Pons (tissue), 1 donor: ENCODE measurements around the gene B2M.
A peak's percentile ranks its signal among the peaks of the same experiment; 100 is the strongest.
"Not testable (repeated sequence)": the region's sequence is repeated elsewhere in the genome, so short reads cannot be mapped to it uniquely, and the experiment has no call there.

Source experiments
- DNase-seq: peaks from one replicate; pipeline ENCODE4 v3.0.0-alpha.2; 2016; ENCODE audit warnings: low spot score

The B2M gene

GRCh38 chr15:44726136-44726535 lies 14.8 kb downstream of the B2M start:
- DNase-seq = no peak

- DNase-seq = peak; percentile 62
Measured at GRCh38 chr15:44726568-44727484, 15.5 kb downstream of the B2M start.

GRCh38 chr15:44727485-44728231 lies 16.3 kb downstream of the B2M start:
- DNase-seq = no peak

- DNase-seq = not testable (repeated sequence)
Measured at GRCh38 chr15:44728232-44728575, 16.9 kb downstream of the B2M start.

- DNase-seq = peak; percentile 99
Measured at GRCh38 chr15:44728576-44729407, 17.5 kb downstream of the B2M start.

- DNase-seq = peak; percentile 47
Measured at GRCh38 chr15:44729408-44730127, 18.3 kb downstream of the B2M start.

GRCh38 chr15:44734839-44735481 lies 23.6 kb downstream of the B2M start:
- no peak for DNase-seq

- peak; percentile 52 for DNase-seq
Measured at GRCh38 chr15:44735482-44736180, 24.3 kb downstream of the B2M start.

- DNase-seq = no peak
Measured at GRCh38 chr15:44736181-44736765, 25.0 kb downstream of the B2M start, which contains the start of gene TRIM69. Gene TRIM69 (plus strand): TSS chr15:44736528. CDS start chr15:44736705, 177 bp downstream.

GRCh38 chr15:44738340-44738984 lies 27.1 kb downstream of the B2M start:
- peak; percentile 75 for DNase-seq

GRCh38 chr15:44739222-44739847 lies 28.0 kb downstream of the B2M start:
- not testable (repeated sequence) for DNase-seq

GRCh38 chr15:44743454-44743853 lies 32.1 kb downstream of the B2M start:
- DNase-seq = not testable (repeated sequence)

GRCh38 chr15:44753345-44753744 lies 42.0 kb downstream of the B2M start:
- DNase-seq = no peak

- no peak for DNase-seq
Measured at GRCh38 chr15:44763187-44763586, 51.9 kb downstream of the B2M start.

GRCh38 chr15:44763848-44764247 lies 52.5 kb downstream of the B2M start:
- DNase-seq = no peak

GRCh38 chr15:44765036-44765435 lies 53.7 kb downstream of the B2M start:
- DNase-seq = no peak
